ENCODE measurements around the gene PSTK. TPM values are rescaled to one million over a fixed set of nuclear protein-coding genes. Genes with fewer than 3 reads are reported as not detected.
A peak's percentile ranks its signal among the peaks of the same experiment; 100 is the strongest.

PSTK gene
- total RNA-seq, 6 experiments from 2014 or later = 3.0 to 6.9 (median 4.0) TPM

DNA sequence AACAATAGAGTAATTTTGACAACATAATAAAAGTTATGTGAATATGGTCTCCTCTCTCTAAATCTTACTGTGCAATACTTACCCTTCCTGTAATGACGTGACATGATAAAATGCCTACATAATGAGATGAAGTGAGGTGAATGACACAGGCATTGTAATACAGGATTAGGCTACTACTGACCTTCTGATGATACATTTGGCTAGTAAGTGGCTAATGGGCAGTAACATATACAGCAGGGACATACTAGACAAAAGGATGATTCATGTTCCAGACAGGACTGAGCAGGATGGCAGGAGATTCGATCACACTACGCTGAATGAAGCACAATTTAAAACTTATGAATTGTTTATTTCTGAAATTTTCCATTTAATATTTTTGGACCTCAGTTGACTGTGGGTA lies 30.9 kb upstream of the PSTK start:
- no peaks in the 10 kb centered on the region for H3K9me3 ChIP-seq
- H3K27me3 ChIP-seq = no peaks in the 10 kb centered on the region
- H3K4me3 ChIP-seq = no peak overlapping the region
- WGBS (ENCODE audit: insufficient coverage, low coverage, low lambda C conversion rate, missing lambda C conversion rate) = 97% methylated on average over 3 of the region's 3 CpGs
- DNase-seq (no peak), ATAC-seq (no peak)
- peaks cover 0 to 11% (median 4%) of the 10 kb centered on the region in 4 donors for H3K36me3 ChIP-seq
- TF ChIP-seq CTCF (IDR thresholded peaks at IDR 0.05) (no peak), POLR2A (IDR thresholded peaks at IDR 0.05) (no peak)
- H3K4me1 ChIP-seq = peaks cover 0 to 10% (median 0%) of the 10 kb centered on the region in 4 donors
- intact Hi-C loops (cut with DNase I) = no loop called here
- no peak overlapping the region for H3K27ac ChIP-seq

- intact Hi-C loops (cut with DNase I) = no loop called here
- Histone ChIP-seq H3K4me1 (peaks cover 0 to 13% (median 0%) of the 10 kb centered on the region in 4 donors), H3K4me3 (peak within 1 kb of the TSS; percentile 82 to 90 (median 90)), H3K36me3 (peaks cover 0 to 8% (median 0%) of the 10 kb centered on the region in 4 donors), H3K9me3 (no peaks in the 10 kb centered on the region), H3K27me3 (no peaks in the 10 kb centered on the region), H3K27ac (peak within 1 kb of the TSS; percentile 43 to 66 (median 64))
- TF ChIP-seq CTCF (IDR thresholded peaks at IDR 0.05) = no peak
- TF ChIP-seq POLR2A (IDR thresholded peaks at IDR 0.05) = peak; percentile 48
- DNase-seq = peak; percentile 96 to 99 (median 98)
- 4% methylated on average over 19 of the region's 77 CpGs for WGBS (ENCODE audit: insufficient coverage, low coverage, low lambda C conversion rate, missing lambda C conversion rate)
- ATAC-seq = peak; percentile 98 to 99 (median 98)
Measured at GRCh38 chr10:122953902-122954730, 26.1 kb upstream of the PSTK start, which contains the start of gene C10orf88. C10orf88 (minus strand) TSS chr10:122954227; CDS start chr10:122954178, 49 bp downstream.

DNA sequence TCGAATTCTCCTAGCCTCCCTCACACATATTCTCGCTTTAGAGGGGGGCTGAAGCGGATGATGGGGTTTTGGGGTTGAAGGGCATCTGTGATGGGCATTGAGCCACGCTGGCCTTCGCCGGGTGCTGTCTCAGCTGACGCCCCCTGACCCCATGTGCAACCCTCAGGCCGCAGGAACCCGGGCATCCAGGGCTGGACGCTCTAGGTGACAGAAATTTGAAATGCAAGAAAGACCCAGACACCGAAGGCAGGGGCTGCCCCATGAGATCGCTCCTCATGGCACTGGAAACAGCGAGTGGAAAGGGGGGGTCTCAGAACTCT lies 25.5 kb upstream of the PSTK start:
- WGBS (ENCODE audit: insufficient coverage, low coverage, low lambda C conversion rate, missing lambda C conversion rate) = 74% methylated on average over 9 of the region's 13 CpGs
- Histone ChIP-seq H3K27me3 (no peaks in the 10 kb centered on the region), H3K4me3 (peak overlapping the region in 2 of 3 donors; percentile 82 to 90), H3K4me1 (peaks cover 0 to 13% (median 0%) of the 10 kb centered on the region in 4 donors), H3K36me3 (peaks cover 0 to 2% (median 0%) of the 10 kb centered on the region in 4 donors), H3K27ac (no peak overlapping the region), H3K9me3 (no peaks in the 10 kb centered on the region)
- intact Hi-C loops (cut with DNase I) = no loop called here
- ATAC-seq = no peak
- no peak for TF ChIP-seq POLR2A (IDR thresholded peaks at IDR 0.05)
- TF ChIP-seq CTCF (IDR thresholded peaks at IDR 0.05) = no peak
- peak in 1 of 3 donors; percentile 57 for DNase-seq

DNA sequence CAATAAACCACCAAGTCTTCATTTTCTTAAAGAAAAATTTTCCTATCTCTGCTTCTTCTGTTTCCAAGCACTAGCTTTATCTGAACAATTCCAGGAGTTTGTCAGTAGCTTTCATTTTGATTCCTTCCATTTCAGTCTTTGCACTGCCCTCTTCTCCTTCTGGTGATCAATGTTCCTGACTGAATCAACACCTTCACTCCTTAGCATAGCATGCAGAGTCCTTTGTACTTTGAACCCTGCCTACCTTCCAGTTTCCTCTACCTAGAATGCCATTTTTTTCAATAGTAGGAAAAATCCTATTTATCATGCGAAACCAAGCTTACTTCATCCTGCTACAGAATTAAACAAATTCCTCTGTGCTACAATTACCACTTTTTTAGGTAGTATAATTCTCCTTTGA lies 24.3 kb upstream of the PSTK start:
- intact Hi-C loops (cut with DNase I) = no loop called here
- DNase-seq (no peak), ATAC-seq (no peak)
- no peak overlapping the region for H3K4me3 ChIP-seq
- no peak overlapping the region for H3K27ac ChIP-seq
- no peaks in the 10 kb centered on the region for H3K9me3 ChIP-seq
- H3K4me1 ChIP-seq = peaks cover 0 to 13% (median 0%) of the 10 kb centered on the region in 4 donors
- 100% methylated on average over 1 of the region's 1 CpG for WGBS (ENCODE audit: insufficient coverage, low coverage, low lambda C conversion rate, missing lambda C conversion rate)
- no peaks in the 10 kb centered on the region for H3K27me3 ChIP-seq
- TF ChIP-seq POLR2A (IDR thresholded peaks at IDR 0.05) (no peak), CTCF (IDR thresholded peaks at IDR 0.05) (no peak)
- no peaks in the 10 kb centered on the region for H3K36me3 ChIP-seq

All from right lobe of liver (tissue), 6 donors.